ENCODE results near the gene LIPN. TPM values are rescaled to one million over a fixed set of nuclear protein-coding genes. Genes with fewer than 3 reads are reported as not detected.

The LIPN gene
- total and polyA plus RNA-seq, 2 donors (not counting 1 experiment from before 2014, with no cell fraction given) = not detected

DNA sequence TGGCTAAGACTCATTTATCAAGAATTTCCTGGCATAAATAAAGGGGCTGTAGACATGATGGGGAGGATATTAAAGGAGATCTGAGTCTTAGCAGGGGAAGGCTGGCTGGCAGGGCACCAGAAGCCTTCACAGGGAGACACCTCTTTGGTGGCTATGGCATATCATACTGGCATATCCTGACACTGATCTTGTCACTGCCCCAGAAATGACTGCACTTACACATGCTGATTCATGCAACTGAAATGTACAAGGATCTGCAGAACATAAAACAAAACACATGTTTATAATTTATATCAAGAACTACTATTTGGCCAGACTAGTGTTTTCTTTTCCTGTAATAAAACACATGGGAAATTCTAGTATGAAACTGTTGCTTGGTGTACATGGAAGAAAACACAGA, 5.5 kb upstream of the LIPN start:
- DNase-seq (ENCODE audit: low read depth in 2 of 2) = peak; percentile 61 to 66
- no peaks in the 10 kb centered on the region for H3K9me3 ChIP-seq (ENCODE audit: control insufficient read depth, insufficient read depth, low read depth, low read length)
- TF ChIP-seq, protein P1, sequence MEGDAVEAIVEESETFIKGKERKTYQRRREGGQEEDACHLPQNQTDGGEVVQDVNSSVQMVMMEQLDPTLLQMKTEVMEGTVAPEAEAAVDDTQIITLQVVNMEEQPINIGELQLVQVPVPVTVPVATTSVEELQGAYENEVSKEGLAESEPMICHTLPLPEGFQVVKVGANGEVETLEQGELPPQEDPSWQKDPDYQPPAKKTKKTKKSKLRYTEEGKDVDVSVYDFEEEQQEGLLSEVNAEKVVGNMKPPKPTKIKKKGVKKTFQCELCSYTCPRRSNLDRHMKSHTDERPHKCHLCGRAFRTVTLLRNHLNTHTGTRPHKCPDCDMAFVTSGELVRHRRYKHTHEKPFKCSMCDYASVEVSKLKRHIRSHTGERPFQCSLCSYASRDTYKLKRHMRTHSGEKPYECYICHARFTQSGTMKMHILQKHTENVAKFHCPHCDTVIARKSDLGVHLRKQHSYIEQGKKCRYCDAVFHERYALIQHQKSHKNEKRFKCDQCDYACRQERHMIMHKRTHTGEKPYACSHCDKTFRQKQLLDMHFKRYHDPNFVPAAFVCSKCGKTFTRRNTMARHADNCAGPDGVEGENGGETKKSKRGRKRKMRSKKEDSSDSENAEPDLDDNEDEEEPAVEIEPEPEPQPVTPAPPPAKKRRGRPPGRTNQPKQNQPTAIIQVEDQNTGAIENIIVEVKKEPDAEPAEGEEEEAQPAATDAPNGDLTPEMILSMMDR (conservative IDR thresholded peaks at IDR 0.05 in 1 of 2, IDR thresholded peaks at IDR 0.05 in 1 of 2; ENCODE audit: low read depth in 1 of 2, low read length in 2 of 2) = no peak
- TF ChIP-seq EZH2 (IDR thresholded peaks at IDR 0.05; ENCODE audit: low read length, missing control alignments) = no peak
- no peaks in the 10 kb centered on the region for H3K27me3 ChIP-seq (ENCODE audit: control insufficient read depth, insufficient read depth, low read length)
- H3K4me1 ChIP-seq (ENCODE audit: control insufficient read depth, extremely low read depth, insufficient read depth, low read length) = peaks cover 3% of the 10 kb centered on the region
- no peak overlapping the region for H2AFZ ChIP-seq (ENCODE audit: low read length)
- no peak overlapping the region for H3K27ac ChIP-seq (ENCODE audit: insufficient read depth, low read length)
- H3K36me3 ChIP-seq (ENCODE audit: control insufficient read depth, insufficient read depth, low read length) = no peaks in the 10 kb centered on the region
- peak overlapping the region; percentile 50 for H3K4me2 ChIP-seq (ENCODE audit: extremely low read depth, insufficient read depth, low read length)
- no peak overlapping the region for H3K4me3 ChIP-seq (replicated peaks in 1 of 4; ENCODE audit: control extremely low read depth in 1 of 4, insufficient read depth in 1 of 4, low read depth in 3 of 4, low read length in 4 of 4)
- H3K9ac ChIP-seq (ENCODE audit: insufficient read depth, low read length) = no peak overlapping the region
- H3K79me2 ChIP-seq (ENCODE audit: control insufficient read depth, insufficient read depth, low read length) = no peaks in the 10 kb centered on the region
- no peaks in the 10 kb centered on the region for H4K20me1 ChIP-seq (ENCODE audit: control insufficient read depth, extremely low read depth, insufficient read depth, low read length)

DNA sequence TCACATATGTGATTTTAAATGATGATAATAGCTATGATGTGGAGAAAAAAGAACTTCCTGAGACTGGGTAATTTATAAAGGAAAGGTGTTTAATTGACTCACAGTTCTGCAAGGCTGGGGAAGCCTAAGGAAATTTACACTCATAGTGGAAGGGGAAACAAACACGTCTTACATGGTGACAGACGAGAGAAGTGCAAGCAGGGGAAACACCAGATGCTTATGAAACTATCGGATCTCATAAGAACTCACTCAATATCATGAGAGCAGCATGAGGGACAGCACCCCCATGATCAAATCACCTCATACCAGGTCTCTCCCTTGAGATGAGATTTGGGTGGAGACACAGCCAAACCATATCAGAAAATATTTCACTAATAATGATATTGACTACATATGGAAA, 4.1 kb upstream of the LIPN start:
- Histone ChIP-seq H3K9ac (ENCODE audit: insufficient read depth, low read length) (no peak overlapping the region), H3K79me2 (ENCODE audit: control insufficient read depth, insufficient read depth, low read length) (no peaks in the 10 kb centered on the region), H4K20me1 (ENCODE audit: control insufficient read depth, extremely low read depth, insufficient read depth, low read length) (no peaks in the 10 kb centered on the region), H2AFZ (ENCODE audit: low read length) (no peak overlapping the region), H3K4me2 (ENCODE audit: extremely low read depth, insufficient read depth, low read length) (no peak overlapping the region), H3K27me3 (ENCODE audit: control insufficient read depth, insufficient read depth, low read length) (no peaks in the 10 kb centered on the region), H3K4me1 (ENCODE audit: control insufficient read depth, extremely low read depth, insufficient read depth, low read length) (peaks cover 3% of the 10 kb centered on the region), H3K27ac (ENCODE audit: insufficient read depth, low read length) (no peak overlapping the region), H3K36me3 (ENCODE audit: control insufficient read depth, insufficient read depth, low read length) (no peaks in the 10 kb centered on the region), H3K4me3 (replicated peaks in 1 of 4; ENCODE audit: control extremely low read depth in 1 of 4, insufficient read depth in 1 of 4, low read depth in 3 of 4, low read length in 4 of 4) (no peak overlapping the region), H3K9me3 (ENCODE audit: control insufficient read depth, insufficient read depth, low read depth, low read length) (no peaks in the 10 kb centered on the region)
- TF ChIP-seq EZH2 (IDR thresholded peaks at IDR 0.05; ENCODE audit: low read length, missing control alignments) = no peak
- TF ChIP-seq, protein P1 (conservative IDR thresholded peaks at IDR 0.05 in 1 of 2, IDR thresholded peaks at IDR 0.05 in 1 of 2; ENCODE audit: low read depth in 1 of 2, low read length in 2 of 2) = no peak
- no peak for DNase-seq (ENCODE audit: low read depth in 2 of 2)

DNA sequence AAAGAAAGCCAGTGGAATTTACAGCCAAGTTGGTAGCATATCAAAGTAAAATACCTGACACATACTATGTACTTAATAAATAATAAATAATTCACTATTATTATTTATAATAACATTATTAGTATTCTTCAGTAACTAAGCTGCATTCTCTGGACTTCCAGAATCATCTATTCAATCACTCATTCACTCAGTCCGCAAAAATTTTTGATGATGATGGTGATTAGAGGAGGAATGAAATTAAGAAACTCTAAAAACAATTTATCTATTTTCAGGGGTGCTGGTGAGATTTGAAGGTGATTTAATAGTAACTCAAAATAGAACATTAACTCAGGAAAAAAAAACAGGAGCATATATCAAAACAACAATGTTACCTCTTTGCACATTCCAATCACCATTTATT, 3.2 kb upstream of the LIPN start:
- TF ChIP-seq, protein P1 (conservative IDR thresholded peaks at IDR 0.05 in 1 of 2, IDR thresholded peaks at IDR 0.05 in 1 of 2; ENCODE audit: low read depth in 1 of 2, low read length in 2 of 2) = no peak
- TF ChIP-seq EZH2 (IDR thresholded peaks at IDR 0.05; ENCODE audit: low read length, missing control alignments) = no peak

More for the DNA sequence above, 3.2 kb upstream of the LIPN start:
- Histone ChIP-seq H3K9me3 (ENCODE audit: control insufficient read depth, insufficient read depth, low read depth, low read length) (no peaks in the 10 kb centered on the region), H3K79me2 (ENCODE audit: control insufficient read depth, insufficient read depth, low read length) (no peaks in the 10 kb centered on the region), H3K9ac (ENCODE audit: insufficient read depth, low read length) (no peak overlapping the region), H3K4me2 (ENCODE audit: extremely low read depth, insufficient read depth, low read length) (no peak overlapping the region), H3K27me3 (ENCODE audit: control insufficient read depth, insufficient read depth, low read length) (no peaks in the 10 kb centered on the region), H3K4me3 (replicated peaks in 1 of 4; ENCODE audit: control extremely low read depth in 1 of 4, insufficient read depth in 1 of 4, low read depth in 3 of 4, low read length in 4 of 4) (no peak overlapping the region), H3K4me1 (ENCODE audit: control insufficient read depth, extremely low read depth, insufficient read depth, low read length) (peaks cover 3% of the 10 kb centered on the region), H3K27ac (ENCODE audit: insufficient read depth, low read length) (no peak overlapping the region), H4K20me1 (ENCODE audit: control insufficient read depth, extremely low read depth, insufficient read depth, low read length) (no peaks in the 10 kb centered on the region), H3K36me3 (ENCODE audit: control insufficient read depth, insufficient read depth, low read length) (no peaks in the 10 kb centered on the region), H2AFZ (ENCODE audit: low read length) (no peak overlapping the region)
- no peak for DNase-seq (ENCODE audit: low read depth in 2 of 2)
